ENCODE results near the gene APBA2. TPM values are rescaled to one million over a fixed set of nuclear protein-coding genes. Genes with fewer than 3 reads are reported as not detected.

Gene APBA2
- total and polyA plus RNA-seq, 2 of the 4 experiments (the other 2 are of a cell fraction): 21.7 to 33.0 TPM

- Histone ChIP-seq H3K9ac (ENCODE audit: low read depth, low read length) (no peak overlapping the region), H4K91ac (ENCODE audit: insufficient read depth, low read depth, low read length) (no peak overlapping the region), H4K20me1 (ENCODE audit: insufficient read depth, low read length) (no peaks in the 10 kb centered on the region), H2AFZ (replicated peaks; ENCODE audit: low read length, poor library complexity) (no peak overlapping the region), H3K4ac (ENCODE audit: low read depth, low read length) (no peak overlapping the region), H3K9me1 (ENCODE audit: insufficient read depth, low read length) (no peaks in the 10 kb centered on the region), H4K8ac (ENCODE audit: low read depth in 2 of 2, low read length in 2 of 2) (no peak overlapping the region), H3K4me1 (ENCODE audit: control insufficient read depth, insufficient read depth, low read length) (no peaks in the 10 kb centered on the region), H2AK5ac (ENCODE audit: low read depth, low read length) (no peak overlapping the region), H3K27me3 (ENCODE audit: control insufficient read depth, insufficient read depth, low read length) (no peaks in the 10 kb centered on the region), H3K23ac (ENCODE audit: low read depth, low read length) (no peak overlapping the region), H2BK15ac (ENCODE audit: low read depth, low read length) (no peak overlapping the region), H3K56ac (ENCODE audit: extremely low read depth, insufficient read depth, low read length) (no peak overlapping the region), H3K79me1 (ENCODE audit: low read depth in 1 of 2, low read length in 2 of 2) (no peaks in the 10 kb centered on the region), H2AK9ac (replicated peaks; ENCODE audit: low read depth, low read length, poor library complexity) (no peak overlapping the region), H3K4me3 (ENCODE audit: insufficient read depth, low read depth, low read length) (no peak overlapping the region), H3K4me2 (ENCODE audit: low read depth, low read length) (no peak overlapping the region), H3K27ac (ENCODE audit: insufficient read depth, low read length) (no peak overlapping the region), H3K18ac (ENCODE audit: low read depth, low read length) (no peak overlapping the region), H2BK5ac (ENCODE audit: low read depth, low read length, poor library complexity, severe bottlenecking) (no peak overlapping the region), H3K36me3 (ENCODE audit: control insufficient read depth, insufficient read depth, low read length) (no peaks in the 10 kb centered on the region), H3K14ac (replicated peaks; ENCODE audit: low read depth, low read length) (no peak overlapping the region), H4K5ac (ENCODE audit: low read depth, low read length) (no peak overlapping the region), H2BK120ac (ENCODE audit: low read depth, low read length) (no peak overlapping the region), H2BK20ac (ENCODE audit: low read depth, low read length) (no peak overlapping the region), H3K9me3 (ENCODE audit: control insufficient read depth, insufficient read depth, low read length) (no peaks in the 10 kb centered on the region)
- in situ Hi-C loops (cut with MboI; ENCODE audit: low sequenced_read_pairs) (no loop called here), dilution Hi-C loops (cut with HindIII; ENCODE audit: low sequenced_read_pairs, unreplicated experiment) (no loop called here), intact Hi-C loops (cut with micrococcal nuclease) (no loop called here)
- ChIA-PET CTCF (no interaction called here), POLR2A (ENCODE audit: unreplicated experiment) (no interaction called here)
- BruUV-seq (replicated peaks): no TSS peak
- ATAC-seq (ENCODE audit: low read depth) (no peak), DNase-seq (no peak)
- WGBS, 2 experiments (ENCODE audit: extremely low coverage in 2 of 2, insufficient read length in 1 of 2): 54% methylated on average over 2 of the region's 31 CpGs; no CpG with 5 or more reads in 1 of the 2 experiments
- TF ChIP-seq ELK1 (IDR thresholded peaks at IDR 0.05; ENCODE audit: borderline replicate concordance, low read depth, low read length) (no peak), NFE2L2 (IDR thresholded peaks at IDR 0.05; ENCODE audit: low read depth, low read length) (no peak), RCOR1 (IDR thresholded peaks at IDR 0.05; ENCODE audit: insufficient replicate concordance, low read length) (no peak), RFX5 (IDR thresholded peaks at IDR 0.05; ENCODE audit: low read depth, low read length) (no peak), CTCF (conservative IDR thresholded peaks at IDR 0.05; ENCODE audit: low read depth, low read length) (no peak), MAFK (IDR thresholded peaks at IDR 0.05; ENCODE audit: low read depth, low read length) (no peak), BHLHE40 (IDR thresholded peaks at IDR 0.05; ENCODE audit: low read depth, low read length) (no peak), POLR2A (IDR thresholded peaks at IDR 0.05; ENCODE audit: low read depth, low read length) (no peak), MXI1 (IDR thresholded peaks at IDR 0.05; ENCODE audit: borderline replicate concordance, low read depth, low read length) (no peak)
Observed at GRCh38 chr15:29159771-29160455, 274.1 kb downstream of the APBA2 start.
